Spleen (tissue), 7 donors: ENCODE results near the gene IFI27L1.

Experiments used
- POLR2A ChIP-seq, 3 donors: fragments of 450-650 bp; IDR thresholded peaks; one replicate each; pipeline ENCODE4 v1.5.1; 2017; ENCODE audit warnings: antibody characterized with exemption in 3 of 3, mild to moderate bottlenecking in 1 of 3
- POLR2AphosphoS5 ChIP-seq, 3 donors: sonication (generic); formaldehyde crosslinking; IDR thresholded peaks; one replicate each; pipeline ENCODE4 v1.5.1; 2017; ENCODE audit warnings: antibody characterized with exemption in 3 of 3
- TF ChIP-seq, protein P1 (sequence below), 11 experiments: fragments of 200-600 bp in 7 of 11; fragments of 450-650 bp in 4 of 11; sonication (generic) in 4 of 11; IDR thresholded peaks in 8 of 11; conservative IDR thresholded peaks in 3 of 11; 1 replicate in 7 of 11; 2 replicates in 4 of 11; pipeline versions ENCODE4 v1.4.0 to v1.8.0; 2016 to 2021; ENCODE audit warnings: antibody characterized with exemption in 11 of 11, inconsistent platforms in 4 of 11, mild to moderate bottlenecking in 1 of 11
- donor health status: DM: no; HTN: no; CAD: no; lungs with moderate emphysema.
- donor health status: DM: no; HTN: no; CAD: no.
- donor health status: DM: no; HTN: no; CAD: no.

DNA sequence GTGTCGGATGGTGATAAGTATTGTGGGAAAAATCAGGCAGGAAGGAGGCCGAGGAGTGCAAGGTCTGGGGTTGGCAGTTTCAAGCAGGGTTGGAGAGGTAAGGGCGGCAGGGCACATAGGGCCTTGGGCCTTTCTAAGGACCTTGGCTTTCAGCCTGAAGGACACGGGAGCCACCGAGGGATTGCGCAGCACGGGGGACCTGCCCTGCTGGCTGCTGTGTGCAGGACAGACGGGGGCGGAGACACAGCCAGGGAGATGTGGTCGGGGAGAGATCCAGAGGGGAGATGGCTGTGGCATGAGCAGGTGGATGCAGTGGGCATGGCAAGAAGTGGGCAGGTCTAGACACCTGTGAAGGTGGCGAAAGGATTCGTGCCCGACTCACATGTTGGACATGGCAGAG lies 40.3 kb upstream of the IFI27L1 start:
- no peak for TF ChIP-seq POLR2A (IDR thresholded peaks at IDR 0.05)
- peak; percentile 23 to 72 (median 61) for TF ChIP-seq POLR2AphosphoS5 (IDR thresholded peaks at IDR 0.05)
- TF ChIP-seq, protein P1, sequence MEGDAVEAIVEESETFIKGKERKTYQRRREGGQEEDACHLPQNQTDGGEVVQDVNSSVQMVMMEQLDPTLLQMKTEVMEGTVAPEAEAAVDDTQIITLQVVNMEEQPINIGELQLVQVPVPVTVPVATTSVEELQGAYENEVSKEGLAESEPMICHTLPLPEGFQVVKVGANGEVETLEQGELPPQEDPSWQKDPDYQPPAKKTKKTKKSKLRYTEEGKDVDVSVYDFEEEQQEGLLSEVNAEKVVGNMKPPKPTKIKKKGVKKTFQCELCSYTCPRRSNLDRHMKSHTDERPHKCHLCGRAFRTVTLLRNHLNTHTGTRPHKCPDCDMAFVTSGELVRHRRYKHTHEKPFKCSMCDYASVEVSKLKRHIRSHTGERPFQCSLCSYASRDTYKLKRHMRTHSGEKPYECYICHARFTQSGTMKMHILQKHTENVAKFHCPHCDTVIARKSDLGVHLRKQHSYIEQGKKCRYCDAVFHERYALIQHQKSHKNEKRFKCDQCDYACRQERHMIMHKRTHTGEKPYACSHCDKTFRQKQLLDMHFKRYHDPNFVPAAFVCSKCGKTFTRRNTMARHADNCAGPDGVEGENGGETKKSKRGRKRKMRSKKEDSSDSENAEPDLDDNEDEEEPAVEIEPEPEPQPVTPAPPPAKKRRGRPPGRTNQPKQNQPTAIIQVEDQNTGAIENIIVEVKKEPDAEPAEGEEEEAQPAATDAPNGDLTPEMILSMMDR (IDR thresholded peaks at IDR 0.05 in 8 of 11, conservative IDR thresholded peaks at IDR 0.05 in 3 of 11), result peak in 1 of 11 experiments; percentile 6
